ENCODE data around the gene CAMK1. TPM values are rescaled to one million over a fixed set of nuclear protein-coding genes. Genes with fewer than 3 reads are reported as not detected.

Gene CAMK1
- total RNA-seq, 1 experiment from 2014 or later, result 36.6 TPM

DNA sequence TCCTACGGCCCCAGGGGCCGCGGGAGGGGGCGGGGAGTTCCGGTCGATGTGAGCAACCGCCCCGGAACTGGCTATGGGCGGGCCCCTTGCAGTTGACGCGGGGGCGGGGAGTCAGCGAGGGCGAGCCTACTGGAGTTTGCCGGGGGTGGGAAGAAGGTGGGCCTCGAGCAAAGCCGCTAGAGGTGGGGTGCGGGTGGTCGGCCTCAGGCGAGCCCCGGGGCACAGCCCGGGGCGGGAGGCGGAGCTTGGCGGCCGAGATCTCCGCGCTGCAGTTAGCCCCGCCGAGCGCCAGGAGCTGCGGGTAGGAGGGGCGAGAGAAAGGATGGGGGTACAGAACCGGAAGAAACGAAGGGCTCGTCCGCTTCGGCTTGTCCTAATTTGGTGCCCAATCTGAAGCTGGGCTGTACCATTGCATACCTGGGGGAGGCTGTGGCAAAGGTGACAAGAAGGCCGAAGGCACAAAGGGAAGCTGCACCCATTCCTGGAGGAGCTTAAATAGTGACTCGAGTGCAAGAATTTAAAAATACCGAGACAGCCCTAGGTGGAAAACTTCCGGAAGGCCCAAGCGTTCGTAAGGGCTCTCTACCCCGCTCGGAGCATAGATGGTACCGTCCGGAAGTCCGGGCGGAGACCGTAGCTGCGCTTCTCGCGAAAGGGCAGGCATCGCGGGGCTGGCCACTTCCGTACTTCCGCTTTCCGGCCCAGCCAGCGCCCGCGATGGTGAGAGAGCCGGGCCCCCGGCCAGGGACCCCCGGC is 22.8 kb upstream of the CAMK1 start, which contains the start of the genes ARPC4 and TADA3:
TSS of gene ARPC4 (plus strand) at position 678 of the 756 bp plus-strand sequence. CDS start at position 718, 40 bp downstream.
TSS of gene TADA3 (minus strand) at position 69 of the 756 bp plus-strand sequence. CDS start 1,007 bp downstream, outside the sequence.
- Histone ChIP-seq H3K4me2 (ENCODE audit: low read length) (peak within 1 kb of the TSS; percentile 98), H3F3A (ENCODE audit: low read length, unreplicated experiment) (no peaks in the 10 kb centered on the region), H2AFZ (ENCODE audit: low read length) (peak within 1 kb of the TSS; percentile 82), H3K4me1 (ENCODE audit: insufficient read depth, low read length) (peaks cover 11% of the 10 kb centered on the region), H3K9me3 (ENCODE audit: low read length) (no peaks in the 10 kb centered on the region), H3K36me3 (ENCODE audit: low read depth, low read length) (peaks cover 5% of the 10 kb centered on the region; the same call in 1 of the 2 replicates), H3K9me2 (replicated peaks; ENCODE audit: low read length) (no peaks in the 10 kb centered on the region), H4K20me1 (ENCODE audit: low read length) (no peaks in the 10 kb centered on the region), H3K9ac (ENCODE audit: low read length) (peak within 1 kb of the TSS; percentile 97), H3K27me3 (ENCODE audit: low read length) (no peaks in the 10 kb centered on the region), H3K27ac (ENCODE audit: low read length) (peak within 1 kb of the TSS; percentile 79), H3K4me3 (ENCODE audit: low read length) (peak within 1 kb of the TSS; percentile 99), H3K79me2 (ENCODE audit: low read length) (peaks cover 28% of the 10 kb centered on the region)
- intact Hi-C loops (cut with micrococcal nuclease), result loop anchor here (1.0 to 5.0 kb wide), 3 partner anchors 42 to 75 kb away; partner anchors contain the start of gene BRPF1
- ChIA-PET POLR2A (ENCODE audit: unreplicated experiment) (interaction anchor here (0.6 to 1.1 kb wide), 8 partner anchors 11 to 990 kb away, joined by 3 to 12 read pairs (median 6); partner anchors contain the start of genes IL17RC, OGG1 and SETD5), CTCF (interaction anchor here (0.6 kb wide), 1 partner anchor 191 kb away, joined by 3 read pairs; no protein-coding TSS in a partner anchor)
- no TSS peak for BruUV-seq (replicated peaks)
- TF ChIP-seq, protein P1, sequence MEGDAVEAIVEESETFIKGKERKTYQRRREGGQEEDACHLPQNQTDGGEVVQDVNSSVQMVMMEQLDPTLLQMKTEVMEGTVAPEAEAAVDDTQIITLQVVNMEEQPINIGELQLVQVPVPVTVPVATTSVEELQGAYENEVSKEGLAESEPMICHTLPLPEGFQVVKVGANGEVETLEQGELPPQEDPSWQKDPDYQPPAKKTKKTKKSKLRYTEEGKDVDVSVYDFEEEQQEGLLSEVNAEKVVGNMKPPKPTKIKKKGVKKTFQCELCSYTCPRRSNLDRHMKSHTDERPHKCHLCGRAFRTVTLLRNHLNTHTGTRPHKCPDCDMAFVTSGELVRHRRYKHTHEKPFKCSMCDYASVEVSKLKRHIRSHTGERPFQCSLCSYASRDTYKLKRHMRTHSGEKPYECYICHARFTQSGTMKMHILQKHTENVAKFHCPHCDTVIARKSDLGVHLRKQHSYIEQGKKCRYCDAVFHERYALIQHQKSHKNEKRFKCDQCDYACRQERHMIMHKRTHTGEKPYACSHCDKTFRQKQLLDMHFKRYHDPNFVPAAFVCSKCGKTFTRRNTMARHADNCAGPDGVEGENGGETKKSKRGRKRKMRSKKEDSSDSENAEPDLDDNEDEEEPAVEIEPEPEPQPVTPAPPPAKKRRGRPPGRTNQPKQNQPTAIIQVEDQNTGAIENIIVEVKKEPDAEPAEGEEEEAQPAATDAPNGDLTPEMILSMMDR (conservative IDR thresholded peaks at IDR 0.05; ENCODE audit: low read depth, low read length), result no peak
- TF ChIP-seq EZH2phosphoT487 (IDR thresholded peaks at IDR 0.05; ENCODE audit: borderline replicate concordance, low read length) (no peak), EZH2 (IDR thresholded peaks at IDR 0.05; ENCODE audit: low read length, unreplicated experiment) (no peak)
- DNase-seq, result peak; percentile 90
- peak; percentile 88 for ATAC-seq

DNA sequence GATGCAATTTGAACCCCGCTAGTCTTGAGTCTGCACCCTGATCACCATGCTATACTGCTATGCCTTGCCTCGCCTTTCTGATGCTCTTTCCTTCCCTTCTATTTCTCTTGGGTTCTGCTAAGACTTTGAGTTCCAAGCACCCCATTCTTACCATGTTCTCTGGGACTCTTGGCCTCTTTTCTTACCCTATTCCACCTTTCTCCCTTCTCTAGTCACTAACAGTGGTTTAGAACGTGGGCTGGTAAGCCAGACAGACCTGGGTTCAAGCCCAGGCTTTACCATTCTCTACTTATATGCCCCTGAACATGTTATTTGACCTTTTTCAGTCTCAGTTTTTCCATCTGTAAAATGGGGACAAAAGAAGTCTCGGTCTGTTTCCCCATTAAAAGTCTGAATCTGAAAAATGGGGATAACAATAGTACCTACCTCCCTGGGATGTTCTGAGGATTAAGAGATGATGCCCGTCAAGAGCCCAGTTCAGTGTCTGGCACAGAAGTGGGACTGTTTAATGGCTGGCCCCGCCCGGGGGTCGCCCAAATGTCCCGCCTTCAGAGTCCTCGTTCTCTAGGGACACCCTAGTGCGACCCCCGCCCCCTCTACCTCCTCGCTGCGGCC is 22.1 kb upstream of the CAMK1 start:
- Histone ChIP-seq H3K4me2 (ENCODE audit: low read length) (peak overlapping the region; percentile 98), H3K9ac (ENCODE audit: low read length) (peak overlapping the region; percentile 97), H3K79me2 (ENCODE audit: low read length) (peaks cover 28% of the 10 kb centered on the region), H2AFZ (ENCODE audit: low read length) (peak overlapping the region; percentile 82), H3K36me3 (ENCODE audit: low read depth, low read length) (peaks cover 3% of the 10 kb centered on the region), H3K27me3 (ENCODE audit: low read length) (no peaks in the 10 kb centered on the region), H3K27ac (ENCODE audit: low read length) (peak overlapping the region; percentile 79), H3K9me3 (ENCODE audit: low read length) (no peaks in the 10 kb centered on the region), H4K20me1 (ENCODE audit: low read length) (no peaks in the 10 kb centered on the region), H3K9me2 (replicated peaks; ENCODE audit: low read length) (no peaks in the 10 kb centered on the region), H3F3A (ENCODE audit: low read length, unreplicated experiment) (no peaks in the 10 kb centered on the region), H3K4me3 (ENCODE audit: low read length) (peak overlapping the region; percentile 99), H3K4me1 (ENCODE audit: insufficient read depth, low read length) (peaks cover 11% of the 10 kb centered on the region)
- intact Hi-C loops (cut with micrococcal nuclease), result loop anchor here (1.0 to 5.0 kb wide), 3 partner anchors 42 to 75 kb away; partner anchors contain the start of gene BRPF1
- TSS peak; percentile 81 for BruUV-seq (replicated peaks)
- DNase-seq (no peak), ATAC-seq (no peak)
- CTCF ChIA-PET, result no interaction called here
- TF ChIP-seq, protein P1 (conservative IDR thresholded peaks at IDR 0.05; ENCODE audit: low read depth, low read length), result no peak
- TF ChIP-seq EZH2 (IDR thresholded peaks at IDR 0.05; ENCODE audit: low read length, unreplicated experiment), result no peak
- no peak for TF ChIP-seq EZH2phosphoT487 (IDR thresholded peaks at IDR 0.05; ENCODE audit: borderline replicate concordance, low read length)
- POLR2A ChIA-PET (ENCODE audit: unreplicated experiment), result interaction anchor here (1.1 kb wide), 1 partner anchor 17 kb away, joined by 6 read pairs; no protein-coding TSS in a partner anchor

Data from PC-3 (cell line).